Measurements from ENCODE around the gene AKAP8. TPM values are rescaled to one million over a fixed set of nuclear protein-coding genes. Genes with fewer than 3 reads are reported as not detected.

Gene AKAP8
- total and polyA plus RNA-seq, 9 of the 15 experiments (the other 6 are each of a cell fraction or from before 2014, with no cell fraction given) = 3.4 to 56.5 (median 15.0) TPM

DNA sequence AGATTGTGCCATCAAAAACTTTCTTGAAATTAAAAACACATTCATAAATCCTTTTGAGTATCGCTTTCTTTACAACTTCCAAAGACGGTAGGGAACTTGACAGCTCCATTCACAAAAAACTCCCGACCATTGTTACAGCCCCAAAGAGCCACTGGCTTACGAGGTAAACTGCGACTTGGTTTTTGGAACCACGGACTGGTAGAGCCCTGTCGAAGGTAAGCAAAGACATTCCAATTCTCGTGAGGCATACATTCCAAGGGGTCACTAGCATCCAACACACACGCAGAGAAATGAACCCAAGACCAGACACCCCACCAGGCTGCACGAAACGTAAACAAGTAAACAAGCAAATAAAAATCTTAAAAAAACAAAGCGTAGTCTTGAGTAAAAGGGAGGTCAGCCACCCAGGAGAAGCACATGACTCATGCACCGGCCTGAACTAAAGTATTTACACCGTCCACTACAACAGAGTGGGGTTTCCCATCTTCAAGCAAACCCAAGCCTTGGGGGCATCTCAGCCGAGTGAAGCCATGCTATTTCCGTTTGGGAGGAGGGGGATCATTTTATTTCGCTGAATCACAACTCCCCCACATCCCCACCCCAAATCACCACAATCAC is 48.7 kb downstream of the AKAP8 start:
- ChIA-PET CTCF (ENCODE audit: low intra/inter-chr PET ratio) (no interaction called here), POLR2A (interaction anchor here (1.1 to 1.7 kb wide), 2 partner anchors 9 to 14 kb away, joined by 3 to 9 read pairs; no protein-coding TSS in a partner anchor)
- intact Hi-C loops (cut with micrococcal nuclease) (no loop called here), in situ Hi-C loops (cut with MboI) (no loop called here)
- peak overlapping the region; percentile 92 for H3K4me2 ChIP-seq (ENCODE audit: insufficient read depth, low read length)
- H3K27me3 ChIP-seq (ENCODE audit: control insufficient read depth in 2 of 2, insufficient read depth in 2 of 2, low read length in 2 of 2) = no peaks in the 10 kb centered on the region
- peak overlapping the region; percentile 85 to 100 for H3K9ac ChIP-seq (ENCODE audit: insufficient read depth in 1 of 2, low read depth in 2 of 2, low read length in 2 of 2)
- H3K9me3 ChIP-seq (replicated peaks; ENCODE audit: control insufficient read depth, insufficient read depth, low read depth, low read length) = no peaks in the 10 kb centered on the region
- H3K79me2 ChIP-seq (ENCODE audit: control insufficient read depth, insufficient read depth, low read length) = peaks cover 71% of the 10 kb centered on the region
- peak; percentile 50 for ATAC-seq
- BruUV-seq (replicated peaks) = TSS peak; percentile 44
- no peaks in the 10 kb centered on the region for H3K9me1 ChIP-seq (ENCODE audit: control insufficient read depth, insufficient read depth, low read length)
- DNase-seq (ENCODE audit: extremely low read depth in 1 of 4, low spot score in 3 of 4) = peak in 3 of 4 experiments; percentile 20 to 48 (median 37)
- FAIRE-seq = peak; percentile 32
- H4K20me1 ChIP-seq (replicated peaks; ENCODE audit: control insufficient read depth, insufficient read depth, low read length) = peaks cover 47% of the 10 kb centered on the region
- H3K4me1 ChIP-seq (replicated peaks in 1 of 2; ENCODE audit: control insufficient read depth in 2 of 2, insufficient read depth in 2 of 2, low read length in 2 of 2) = peaks cover 37 to 38% of the 10 kb centered on the region in 2 experiments
- 2% methylated on average over 17 of the region's 17 CpGs for WGBS (ENCODE audit: insufficient coverage, low coverage, missing lambda C conversion rate)
- peak overlapping the region; percentile 99 for H3K4me3 ChIP-seq
- H3K27ac ChIP-seq (ENCODE audit: extremely low read depth, low read depth, low read length) = peak overlapping the region; percentile 94
- H3K36me3 ChIP-seq (ENCODE audit: control insufficient read depth, insufficient read depth, low read length) = peaks cover 9% of the 10 kb centered on the region; the same call in 2 of the 3 replicates
- no peak overlapping the region for H2AFZ ChIP-seq (ENCODE audit: low read depth, low read length)
- TF ChIP-seq HNRNPUL1 (IDR thresholded peaks at IDR 0.05; ENCODE audit: low read length) (no peak), RBM14 (IDR thresholded peaks at IDR 0.05; ENCODE audit: borderline replicate concordance, insufficient read depth, low read depth, low read length) (no peak), ARID1B (IDR thresholded peaks at IDR 0.05) (no peak; the same call in 1 of the 2 replicates), BRD9 (IDR thresholded peaks at IDR 0.05; ENCODE audit: low read depth, partially characterized antibody) (no peak), ZNF431 (CRISPR knock-in tag; IDR thresholded peaks at IDR 0.05) (no peak), EWSR1 (IDR thresholded peaks at IDR 0.05; ENCODE audit: borderline replicate concordance, low read depth, partially characterized antibody) (no peak), HOXB6 (CRISPR knock-in tag; IDR thresholded peaks at IDR 0.05; ENCODE audit: borderline replicate concordance) (no peak), HDAC1 (IDR thresholded peaks at IDR 0.05) (0 out of 4 replicates have a peak, but pooled peaks of 1 of the 2 experiments have one; percentile 32)
- TF ChIP-seq, protein P1, sequence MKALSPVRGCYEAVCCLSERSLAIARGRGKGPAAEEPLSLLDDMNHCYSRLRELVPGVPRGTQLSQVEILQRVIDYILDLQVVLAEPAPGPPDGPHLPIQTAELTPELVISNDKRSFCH (CRISPR knock-in tag; IDR thresholded peaks at IDR 0.05) = no peak
- TF ChIP-seq, protein P1 (tag; IDR thresholded peaks at IDR 0.05) = no peak
- TF ChIP-seq, protein P2, sequence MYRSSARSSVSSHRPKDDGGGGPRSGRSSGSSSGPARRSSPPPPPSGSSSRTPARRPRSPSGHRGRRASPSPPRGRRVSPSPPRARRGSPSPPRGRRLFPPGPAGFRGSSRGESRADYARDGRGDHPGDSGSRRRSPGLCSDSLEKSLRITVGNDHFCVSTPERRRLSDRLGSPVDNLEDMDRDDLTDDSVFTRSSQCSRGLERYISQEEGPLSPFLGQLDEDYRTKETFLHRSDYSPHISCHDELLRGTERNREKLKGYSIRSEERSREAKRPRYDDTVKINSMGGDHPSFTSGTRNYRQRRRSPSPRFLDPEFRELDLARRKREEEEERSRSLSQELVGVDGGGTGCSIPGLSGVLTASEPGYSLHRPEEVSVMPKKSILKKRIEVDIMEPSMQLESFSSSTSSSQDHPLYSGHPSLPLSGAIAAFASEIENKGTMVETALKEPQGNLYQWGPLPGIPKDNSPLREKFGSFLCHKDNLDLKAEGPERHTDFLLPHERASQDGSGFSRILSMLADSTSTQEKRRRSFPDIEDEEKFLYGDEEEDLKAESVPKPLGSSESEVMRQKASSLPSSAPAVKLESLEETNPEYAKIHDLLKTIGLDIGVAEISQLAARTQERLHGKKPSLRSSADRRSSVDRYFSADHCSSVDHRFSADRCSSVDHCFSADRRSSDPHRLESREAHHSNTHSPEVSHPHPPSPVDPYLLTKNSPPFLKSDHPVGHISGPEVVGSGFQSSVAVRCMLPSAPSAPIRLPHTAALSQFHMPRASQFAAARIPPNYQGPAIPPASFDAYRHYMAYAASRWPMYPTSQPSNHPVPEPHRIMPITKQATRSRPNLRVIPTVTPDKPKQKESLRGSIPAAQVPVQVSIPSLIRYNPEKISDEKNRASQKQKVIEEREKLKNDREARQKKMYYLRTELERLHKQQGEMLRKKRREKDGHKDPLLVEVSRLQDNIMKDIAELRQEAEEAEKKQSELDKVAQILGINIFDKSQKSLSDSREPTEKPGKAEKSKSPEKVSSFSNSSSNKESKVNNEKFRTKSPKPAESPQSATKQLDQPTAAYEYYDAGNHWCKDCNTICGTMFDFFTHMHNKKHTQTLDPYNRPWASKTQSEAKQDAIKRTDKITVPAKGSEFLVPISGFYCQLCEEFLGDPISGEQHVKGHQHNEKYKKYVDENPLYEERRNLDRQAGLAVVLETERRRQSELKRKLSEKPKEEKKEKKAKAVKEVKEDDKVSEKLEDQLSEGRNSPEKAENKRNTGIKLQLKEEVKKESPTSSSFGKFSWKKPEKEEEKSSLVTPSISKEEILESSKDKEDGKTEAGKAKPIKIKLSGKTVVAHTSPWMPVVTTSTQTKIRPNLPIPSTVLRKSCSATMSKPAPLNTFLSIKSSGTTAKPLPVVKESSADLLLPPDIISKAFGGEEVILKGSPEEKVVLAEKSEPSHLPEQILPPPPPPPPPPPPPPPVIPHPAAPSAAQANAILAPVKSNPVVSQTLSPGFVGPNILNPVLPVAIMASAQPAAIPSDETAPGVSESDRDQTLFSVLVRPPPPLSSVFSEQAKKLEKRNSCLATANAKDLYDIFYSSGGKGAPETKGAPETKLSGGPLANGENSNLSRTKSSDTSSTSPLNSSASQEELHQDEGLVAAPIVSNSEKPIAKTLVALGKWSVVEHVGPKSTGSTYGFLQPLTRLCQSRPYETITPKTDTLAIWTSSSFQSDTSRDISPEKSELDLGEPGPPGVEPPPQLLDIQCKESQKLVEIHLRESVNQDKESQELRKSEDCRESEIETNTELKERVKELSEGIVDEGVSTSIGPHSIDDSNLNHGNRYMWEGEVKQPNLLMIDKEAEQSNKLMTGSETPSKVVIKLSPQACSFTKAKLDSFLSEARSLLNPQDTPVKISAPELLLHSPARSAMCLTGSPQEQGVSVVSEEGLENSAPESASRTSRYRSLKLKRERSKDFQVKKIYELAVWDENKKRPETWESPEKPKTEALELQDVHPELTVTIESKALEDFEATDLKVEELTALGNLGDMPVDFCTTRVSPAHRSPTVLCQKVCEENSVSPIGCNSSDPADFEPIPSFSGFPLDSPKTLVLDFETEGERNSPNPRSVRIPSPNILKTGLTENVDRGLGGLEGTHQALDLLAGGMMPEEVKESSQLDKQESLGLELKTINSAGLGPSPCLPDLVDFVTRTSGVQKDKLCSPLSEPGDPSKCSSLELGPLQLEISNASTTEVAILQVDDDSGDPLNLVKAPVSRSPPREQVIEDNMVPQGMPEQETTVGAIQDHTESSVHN (IDR thresholded peaks at IDR 0.05; ENCODE audit: borderline replicate concordance in 1 of 2, low read depth in 1 of 2) = no peak
